Stomach (tissue), 4 donors: ENCODE results near the gene PIK3R6.

Experiments used
- CTCF ChIP-seq, 7 experiments: fragments of 450-650 bp in 4 of 7; fragments of 200-600 bp in 3 of 7; sonication (generic) in 3 of 7; IDR thresholded peaks; one replicate each; pipeline ENCODE4 v1.5.1; 2016 to 2019; ENCODE audit warnings: antibody characterized with exemption in 7 of 7, control low read depth in 2 of 7, mild to moderate bottlenecking in 1 of 7
- EP300 ChIP-seq: sonication (generic); formaldehyde crosslinking; IDR thresholded peaks from one replicate; pipeline ENCODE4 v1.6.1; 2017; ENCODE audit warnings: antibody characterized with exemption
- POLR2A ChIP-seq, 4 donors: fragments of 450-650 bp; IDR thresholded peaks; one replicate each; pipeline ENCODE4 v1.6.1; 2016; ENCODE audit warnings: antibody characterized with exemption in 4 of 4, control low read depth in 2 of 4, mild to moderate bottlenecking in 1 of 4, moderate library complexity in 1 of 4
- POLR2AphosphoS5 ChIP-seq, 3 donors: sonication (generic); formaldehyde crosslinking; IDR thresholded peaks; one replicate each; pipeline ENCODE4 v1.6.1; 2016; ENCODE audit warnings: antibody characterized with exemption in 3 of 3

- TF ChIP-seq CTCF (IDR thresholded peaks at IDR 0.05) (peak in 2 of 7 experiments; percentile 13 to 32), POLR2AphosphoS5 (IDR thresholded peaks at IDR 0.05) (no peak), POLR2A (IDR thresholded peaks at IDR 0.05) (no peak), EP300 (no peak)
These were observed 34.6 kb downstream of the PIK3R6 start for GRCh38 chr17:8832711-8833352.
